Kidney epithelial cell (primary cell): ENCODE measurements around the gene MEGF6. TPM values are rescaled to one million over a fixed set of nuclear protein-coding genes. Genes with fewer than 3 reads are reported as not detected.

Experiments used
- DNase-seq: peaks from one replicate; pipeline ENCODE4 v3.0.0-alpha.2; 2010; ENCODE audit warnings: low read depth
- H3K27me3 ChIP-seq: 2 replicates; pipeline ENCODE4 v1.6.0; 2011; ENCODE audit warnings: low read length; ENCODE audit not compliant: control insufficient read depth, insufficient read depth
- H3K36me3 ChIP-seq: 2 replicates; pipeline ENCODE4 v1.5.1; 2011; ENCODE audit warnings: low read length; ENCODE audit not compliant: control insufficient read depth, insufficient read depth
- H3K4me3 ChIP-seq: 2 replicates; pipeline ENCODE4 v1.5.1; 2011; ENCODE audit warnings: low read depth, mild to moderate bottlenecking, control low read depth, low read length
- CTCF ChIP-seq: IDR thresholded peaks from 2 replicates; pipeline ENCODE4 v1.5.1; 2011; ENCODE audit warnings: mild to moderate bottlenecking, moderate library complexity, low read length, control low read depth, inconsistent platforms; ENCODE audit not compliant: insufficient read depth, poor library complexity, severe bottlenecking
- total RNA-seq: library from RNA; depleted of rRNA; stranded (reverse); fragments of >200 nt; gene quantifications from 2 replicates; pipeline ENCODE4 v1.2.3, GENCODE V29; 2015

MEGF6 gene
- total RNA-seq, 1 donor from 2014 or later, result 13.1 TPM

DNA sequence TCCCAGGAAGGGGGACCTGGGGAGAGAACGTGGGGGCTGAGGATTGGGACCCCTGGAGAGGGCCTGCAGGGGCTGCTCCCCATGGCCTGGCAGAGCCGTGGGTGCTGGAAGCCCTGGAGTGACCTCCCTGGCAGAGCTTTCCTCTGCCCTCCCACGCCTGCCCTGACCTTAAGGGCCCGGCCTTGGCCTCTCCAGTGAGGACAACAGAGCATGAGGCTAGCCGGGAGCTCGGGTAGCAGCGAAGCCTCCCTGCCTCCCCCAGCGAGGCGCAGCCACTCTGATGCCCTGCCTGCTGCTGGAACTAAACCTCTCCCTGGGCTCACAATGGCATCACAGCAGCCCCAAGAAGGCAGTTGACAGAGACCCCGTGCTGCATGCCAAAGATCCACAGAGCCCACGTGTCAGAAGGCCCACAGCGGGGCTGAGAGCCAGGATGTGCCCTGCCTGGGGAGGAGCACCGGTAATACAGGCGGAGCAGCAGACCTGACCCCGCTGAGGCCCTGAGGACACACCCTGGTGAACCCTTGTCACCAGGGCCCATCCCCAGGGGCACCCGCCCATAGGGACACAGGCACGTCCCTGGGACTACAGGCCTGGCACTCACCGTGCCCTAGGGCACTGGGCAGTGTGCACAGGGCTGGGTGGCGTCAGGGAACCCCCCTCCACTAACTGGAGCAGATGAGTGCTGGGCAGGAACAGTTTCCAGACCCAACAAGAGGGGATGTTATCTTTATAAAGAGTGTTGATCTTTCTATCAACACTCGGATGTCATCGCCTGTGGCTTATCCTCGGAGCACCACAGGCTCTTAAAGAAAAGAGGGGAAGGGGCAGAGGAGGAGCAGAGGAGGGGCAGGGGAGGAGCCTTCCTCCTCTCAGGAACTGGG, 108.4 kb downstream of the MEGF6 start:
- no peaks in the 10 kb centered on the region for H3K36me3 ChIP-seq
- DNase-seq, result no peak
- no peak overlapping the region for H3K4me3 ChIP-seq
- peaks cover 5% of the 10 kb centered on the region for H3K27me3 ChIP-seq
- TF ChIP-seq CTCF, result no peak

- no peak for TF ChIP-seq CTCF
- no peak for DNase-seq
- Histone ChIP-seq H3K36me3 (no peaks in the 10 kb centered on the region), H3K27me3 (peaks cover 7% of the 10 kb centered on the region), H3K4me3 (no peak overlapping the region)
These were observed 109.3 kb downstream of the MEGF6 start for GRCh38 chr1:3501856-3502640.

- H3K36me3 ChIP-seq, result no peaks in the 10 kb centered on the region
- TF ChIP-seq CTCF, result no peak
- no peak overlapping the region for H3K4me3 ChIP-seq
- no peak for DNase-seq
- H3K27me3 ChIP-seq, result peaks cover 7% of the 10 kb centered on the region
These were observed 109.9 kb downstream of the MEGF6 start for GRCh38 chr1:3501437-3501836.

GRCh38 chr1:3500265-3500835, 111.0 kb downstream of the MEGF6 start:
- Histone ChIP-seq H3K4me3 (no peak overlapping the region), H3K27me3 (peaks cover 7% of the 10 kb centered on the region), H3K36me3 (no peaks in the 10 kb centered on the region)
- no peak for TF ChIP-seq CTCF
- DNase-seq, result no peak

- Histone ChIP-seq H3K27me3 (peaks cover 7% of the 10 kb centered on the region), H3K4me3 (no peak overlapping the region), H3K36me3 (no peaks in the 10 kb centered on the region)
- no peak for DNase-seq
- no peak for TF ChIP-seq CTCF
These were observed 111.7 kb downstream of the MEGF6 start for GRCh38 chr1:3499611-3500010.
